Endodermal cell (in vitro differentiated cells): ENCODE data around the gene KIF26B. TPM values are rescaled to one million over a fixed set of nuclear protein-coding genes. Genes with fewer than 3 reads are reported as not detected.

Experiments used
- DNase-seq: peaks from one replicate; pipeline ENCODE4 v3.0.0-alpha.2; 2017
- H3K27ac ChIP-seq: 2 replicates; pipeline ENCODE4 v1.5.1; 2013; ENCODE audit warnings: mild to moderate bottlenecking, low read depth, low read length, moderate library complexity
- H3K27me3 ChIP-seq: 2 replicates; pipeline ENCODE4 v1.6.1; 2013; ENCODE audit warnings: mild to moderate bottlenecking, low read length, moderate library complexity; ENCODE audit not compliant: insufficient read depth, control insufficient read depth, poor library complexity, severe bottlenecking
- H3K36me3 ChIP-seq: 2 replicates; pipeline ENCODE4 v1.7.0; 2013; ENCODE audit warnings: mild to moderate bottlenecking, low read length, moderate library complexity; ENCODE audit not compliant: control insufficient read depth, insufficient read depth
- H3K4me1 ChIP-seq: one replicate; pipeline ENCODE4 v1.7.0; 2013; ENCODE audit warnings: low read length; ENCODE audit not compliant: control insufficient read depth, insufficient read depth
- H3K4me3 ChIP-seq: 2 replicates; pipeline ENCODE4 v1.5.1; 2013; ENCODE audit warnings: mild to moderate bottlenecking, low read length, moderate library complexity
- H3K9ac ChIP-seq: 2 replicates; pipeline ENCODE4 v1.6.1; 2013; ENCODE audit warnings: mild to moderate bottlenecking, low read length, moderate library complexity; ENCODE audit not compliant: poor library complexity, severe bottlenecking; ENCODE audit errors: extremely low read depth
- H3K9me3 ChIP-seq: 2 replicates; pipeline ENCODE4 v1.6.1; 2013; ENCODE audit warnings: mild to moderate bottlenecking, low read length, moderate library complexity; ENCODE audit not compliant: control insufficient read depth
- H3K27ac Mint-ChIP-seq: 2 replicates; pipeline ENCODE4 v1.8.0; 2020; ENCODE audit warnings: mixed read lengths
- H3K27me3 Mint-ChIP-seq: 2 replicates; pipeline ENCODE4 v1.8.0; 2021; ENCODE audit warnings: mild to moderate bottlenecking, mixed read lengths; ENCODE audit not compliant: insufficient read depth
- H3K36me3 Mint-ChIP-seq: 2 replicates; pipeline ENCODE4 v1.8.0; 2020; ENCODE audit warnings: low read depth, mixed read lengths
- H3K4me1 Mint-ChIP-seq: 2 replicates; pipeline ENCODE4 v1.8.0; 2020; ENCODE audit warnings: mixed read lengths
- H3K4me3 Mint-ChIP-seq: 2 replicates; pipeline ENCODE4 v1.8.0; 2020; ENCODE audit warnings: mild to moderate bottlenecking, moderate library complexity, mixed read lengths
- H3K9me3 Mint-ChIP-seq: 2 replicates; pipeline ENCODE4 v1.8.0; 2020; ENCODE audit warnings: mild to moderate bottlenecking, mixed read lengths
- WGBS, 2 experiments: methylation state at CpG; one replicate each; pipeline versions ENCODE4 v1.1.5 to v1.1.7; 2013; ENCODE audit warnings: missing lambda C conversion rate in 2 of 2, mixed read lengths in 1 of 2; ENCODE audit not compliant: insufficient coverage in 1 of 2, insufficient read length in 1 of 2; 5-methylcytosine and 5-hydroxymethylcytosine counted together
- total RNA-seq, 2 donors: library from RNA; stranded (reverse); fragmentation: NEBNext Ultra II Directional in 1 of 2; extraction: Animal tissue kit (Norgen Biotek cat#: 25700) in 1 of 2; gene quantifications; 2 replicates in 1 of 2; 3 replicates in 1 of 2; pipeline ENCODE4 v1.2.1, GENCODE V29; 2021
- TF ChIP-seq, protein P1 (sequence below): fragments of 200-600 bp; sonication (generic); conservative IDR thresholded peaks from 2 replicates; pipeline ENCODE4 v1.5.0; 2021; ENCODE audit warnings: antibody characterized with exemption, mild to moderate bottlenecking

KIF26B gene
- total RNA-seq, 2 donors from 2014 or later, result 12.3 to 21.0 TPM

DNA sequence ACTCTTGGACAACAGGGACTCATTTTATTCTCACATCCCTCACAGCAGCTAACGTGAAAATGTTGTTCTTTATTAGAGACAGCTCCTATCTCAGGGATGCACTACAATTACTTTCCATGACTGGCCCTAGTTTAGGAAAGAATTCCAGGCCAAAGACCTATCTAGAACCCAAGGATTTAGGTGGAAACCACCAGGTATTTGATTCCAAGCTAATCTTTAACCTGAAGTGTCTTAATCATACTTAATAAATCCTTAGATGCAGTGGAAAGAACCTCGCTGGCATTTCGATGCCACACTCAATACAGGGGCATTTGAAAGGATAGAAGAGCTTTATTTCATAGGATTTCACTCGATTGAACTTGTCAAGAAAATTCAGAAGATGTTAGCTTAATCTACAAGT is 218.3 kb downstream of the KIF26B start:
- H3K36me3 ChIP-seq, result peaks cover 39% of the 10 kb centered on the region
- H3K4me3 ChIP-seq, result no peak overlapping the region
- Mint-ChIP-seq H3K4me3 (no peak overlapping the region), H3K4me1 (peaks cover 11% of the 10 kb centered on the region), H3K27me3 (no peaks in the 10 kb centered on the region), H3K36me3 (peaks cover 54% of the 10 kb centered on the region), H3K27ac (no peak overlapping the region), H3K9me3 (peaks cover 16% of the 10 kb centered on the region)
- 87 to 96% methylated on average over 4 of the region's 4 CpGs for whole genome bisulfite sequencing, 2 experiments
- H3K27ac ChIP-seq, result no peak overlapping the region
- H3K4me1 ChIP-seq, result peaks cover 6% of the 10 kb centered on the region
- TF ChIP-seq, protein P1, sequence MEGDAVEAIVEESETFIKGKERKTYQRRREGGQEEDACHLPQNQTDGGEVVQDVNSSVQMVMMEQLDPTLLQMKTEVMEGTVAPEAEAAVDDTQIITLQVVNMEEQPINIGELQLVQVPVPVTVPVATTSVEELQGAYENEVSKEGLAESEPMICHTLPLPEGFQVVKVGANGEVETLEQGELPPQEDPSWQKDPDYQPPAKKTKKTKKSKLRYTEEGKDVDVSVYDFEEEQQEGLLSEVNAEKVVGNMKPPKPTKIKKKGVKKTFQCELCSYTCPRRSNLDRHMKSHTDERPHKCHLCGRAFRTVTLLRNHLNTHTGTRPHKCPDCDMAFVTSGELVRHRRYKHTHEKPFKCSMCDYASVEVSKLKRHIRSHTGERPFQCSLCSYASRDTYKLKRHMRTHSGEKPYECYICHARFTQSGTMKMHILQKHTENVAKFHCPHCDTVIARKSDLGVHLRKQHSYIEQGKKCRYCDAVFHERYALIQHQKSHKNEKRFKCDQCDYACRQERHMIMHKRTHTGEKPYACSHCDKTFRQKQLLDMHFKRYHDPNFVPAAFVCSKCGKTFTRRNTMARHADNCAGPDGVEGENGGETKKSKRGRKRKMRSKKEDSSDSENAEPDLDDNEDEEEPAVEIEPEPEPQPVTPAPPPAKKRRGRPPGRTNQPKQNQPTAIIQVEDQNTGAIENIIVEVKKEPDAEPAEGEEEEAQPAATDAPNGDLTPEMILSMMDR, result no peak
- H3K9me3 ChIP-seq, result peaks cover 20% of the 10 kb centered on the region
- no peaks in the 10 kb centered on the region for H3K27me3 ChIP-seq
- no peak for DNase-seq
- no peak overlapping the region for H3K9ac ChIP-seq

DNA sequence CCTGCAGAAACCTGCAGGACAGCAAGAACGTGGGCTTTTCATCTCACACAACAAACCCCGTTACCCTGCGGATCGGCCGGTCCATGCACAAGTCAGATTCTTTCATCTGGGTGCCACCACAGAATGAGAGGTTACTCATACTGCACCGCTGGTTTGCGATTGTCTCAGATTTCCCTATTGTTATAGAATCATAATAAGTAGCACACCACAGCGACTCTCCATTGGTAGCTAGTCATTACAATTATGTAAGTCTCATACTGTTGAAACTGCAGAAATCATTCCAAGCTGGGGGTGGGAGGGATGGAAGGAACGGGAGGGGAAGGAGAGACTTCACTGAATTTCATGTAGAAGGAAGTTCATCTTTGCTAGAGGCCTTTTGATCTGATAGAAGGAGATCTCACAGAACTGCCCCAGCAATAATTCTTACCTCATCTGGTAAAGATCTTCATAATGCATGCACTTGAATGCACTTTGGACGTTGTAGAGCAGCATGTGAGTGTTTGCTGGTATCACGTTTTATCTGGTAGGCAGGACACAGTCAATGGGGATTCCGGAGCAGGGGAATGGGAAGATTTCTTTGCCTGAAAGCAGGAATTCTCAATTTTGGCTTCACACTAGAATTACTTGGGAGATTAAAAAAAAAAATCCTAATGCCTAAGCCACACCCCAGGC is 221.1 kb downstream of the KIF26B start:
- Histone ChIP-seq H3K4me1 (peaks cover 9% of the 10 kb centered on the region), H3K27ac (no peak overlapping the region), H3K27me3 (no peaks in the 10 kb centered on the region), H3K9ac (no peak overlapping the region), H3K36me3 (peaks cover 26% of the 10 kb centered on the region), H3K4me3 (no peak overlapping the region), H3K9me3 (peaks cover 20% of the 10 kb centered on the region)
- Mint-ChIP-seq H3K27me3 (no peaks in the 10 kb centered on the region), H3K9me3 (peaks cover 16% of the 10 kb centered on the region), H3K27ac (no peak overlapping the region), H3K4me1 (peaks cover 23% of the 10 kb centered on the region), H3K36me3 (peaks cover 32% of the 10 kb centered on the region), H3K4me3 (no peak overlapping the region)
- TF ChIP-seq, protein P1, result no peak
- WGBS, 2 experiments, result 91 to 98% methylated on average over 5 to 12 of the region's 12 CpGs
- DNase-seq, result no peak

GRCh38 chr1:245377854-245378253 is 223.1 kb downstream of the KIF26B start:
- TF ChIP-seq, protein P1, result no peak

More at GRCh38 chr1:245377854-245378253, 223.1 kb downstream of the KIF26B start:
- H3K27me3 ChIP-seq, result no peaks in the 10 kb centered on the region
- Mint-ChIP-seq H3K36me3 (peaks cover 13% of the 10 kb centered on the region), H3K9me3 (no peaks in the 10 kb centered on the region), H3K4me1 (peaks cover 23% of the 10 kb centered on the region), H3K4me3 (no peak overlapping the region), H3K27me3 (no peaks in the 10 kb centered on the region), H3K27ac (peak overlapping the region; percentile 13)
- H3K4me3 ChIP-seq, result peak overlapping the region; percentile 4
- H3K36me3 ChIP-seq, result peaks cover 8% of the 10 kb centered on the region
- no peak overlapping the region for H3K9ac ChIP-seq
- H3K4me1 ChIP-seq, result peaks cover 9% of the 10 kb centered on the region
- no peak overlapping the region for H3K27ac ChIP-seq
- H3K9me3 ChIP-seq, result peaks cover 1% of the 10 kb centered on the region
- no peak for DNase-seq
- 57 to 74% methylated on average over 4 to 5 of the region's 5 CpGs for WGBS, 2 experiments
